SK-N-MC (cell line): ENCODE results near the gene SLC12A1.
"Not testable (repeated sequence)": the region's sequence is repeated elsewhere in the genome, so short reads cannot be mapped to it uniquely, and the experiment has no call there.

Experiments
- DNase-seq: peaks from one replicate; pipeline ENCODE4 v3.0.0-alpha.2; 2011; ENCODE audit warnings: low read depth, low spot score
- H3K27ac ChIP-seq: fragments of 200-600 bp; sonication (generic); 2 replicates; pipeline ENCODE4 v1.5.1; 2016; ENCODE audit warnings: mixed run types
- H3K36me3 ChIP-seq: fragments of 200-600 bp; sonication (generic); 2 replicates; pipeline ENCODE4 v1.6.1; 2017; ENCODE audit warnings: antibody characterized with exemption, low read length, mixed read lengths; ENCODE audit not compliant: insufficient read depth
- H3K4me3 ChIP-seq: fragments of 200-600 bp; sonication (generic); 2 replicates; pipeline ENCODE4 v1.5.1; 2016
- H3K9ac ChIP-seq: fragments of 200-600 bp; sonication (generic); 2 replicates; pipeline ENCODE4 v1.8.0; 2017; ENCODE audit warnings: mixed run types, mixed read lengths; ENCODE audit not compliant: insufficient read length
- H3K9me3 ChIP-seq: fragments of 200-600 bp; sonication (generic); 2 replicates; pipeline ENCODE4 v1.6.1; 2017; ENCODE audit warnings: low read depth, mild to moderate bottlenecking, antibody characterized with exemption, low read length, moderate library complexity, mixed read lengths
- EZH2 ChIP-seq: fragments of 200-600 bp; sonication (generic); IDR thresholded peaks from one replicate; pipeline ENCODE4 v1.6.1; 2017; ENCODE audit warnings: antibody characterized with exemption
- FOXP2 ChIP-seq: optimal IDR thresholded peaks from 2 replicates; pipeline ENCODE3; 2011; ENCODE audit warnings: mild to moderate bottlenecking, moderate library complexity; ENCODE audit not compliant: insufficient read depth; ENCODE audit errors: extremely low read length, control extremely low read depth
- POLR2AphosphoS5 ChIP-seq: IDR thresholded peaks from 2 replicates; pipeline ENCODE4 v1.6.1; 2012; ENCODE audit warnings: mild to moderate bottlenecking, low read depth, low read length, borderline replicate concordance

Gene SLC12A1

DNA sequence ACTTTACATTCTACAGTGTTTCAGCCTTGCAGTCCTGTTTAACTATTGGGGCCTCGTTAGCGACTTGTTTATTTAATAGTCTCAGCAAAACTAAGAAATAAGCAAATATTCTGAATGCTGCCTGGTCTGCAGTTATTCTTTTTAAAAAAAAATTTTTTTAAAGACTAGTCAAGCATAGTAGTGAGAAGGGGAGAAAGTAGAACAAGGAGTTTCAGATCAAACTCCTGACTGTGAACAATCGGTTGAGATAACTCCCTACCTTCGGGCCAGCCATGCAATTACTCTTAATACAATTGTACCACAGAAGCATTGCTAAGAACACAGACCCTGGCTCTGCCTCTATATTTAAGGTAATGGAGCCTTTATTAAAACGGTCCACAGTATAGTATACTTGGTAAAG, 119.3 kb downstream of the SLC12A1 start:
- Histone ChIP-seq H3K36me3 (no peaks in the 10 kb centered on the region), H3K9me3 (no peaks in the 10 kb centered on the region), H3K4me3 (no peak overlapping the region), H3K9ac (no peak overlapping the region), H3K27ac (no peak overlapping the region)
- TF ChIP-seq POLR2AphosphoS5, result no peak
- no peak for TF ChIP-seq FOXP2
- TF ChIP-seq EZH2, result no peak
- DNase-seq, result no peak

DNA sequence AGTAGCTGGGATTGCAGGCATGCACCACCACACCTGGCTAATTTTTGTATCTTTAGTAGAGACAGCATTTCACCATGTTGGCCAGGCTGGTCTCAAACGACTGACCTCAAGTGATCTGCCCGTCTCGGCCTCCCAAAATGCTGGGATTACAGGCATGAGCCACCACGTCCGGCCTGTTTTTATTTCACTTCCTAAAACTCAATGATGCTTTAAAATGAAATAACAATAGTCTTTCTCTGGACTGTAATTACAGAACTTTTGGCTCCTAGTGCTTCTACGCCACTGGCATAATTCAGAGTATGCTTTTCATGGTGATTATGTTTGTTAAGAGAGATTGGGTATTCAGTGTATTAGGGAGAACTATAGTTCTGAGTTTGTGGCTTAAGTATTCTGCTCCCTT, 120.1 kb downstream of the SLC12A1 start:
- H3K9me3 ChIP-seq, H3K4me3 ChIP-seq, H3K27ac ChIP-seq, H3K36me3 ChIP-seq, H3K9ac ChIP-seq, DNase-seq: not testable (repeated sequence)

DNA sequence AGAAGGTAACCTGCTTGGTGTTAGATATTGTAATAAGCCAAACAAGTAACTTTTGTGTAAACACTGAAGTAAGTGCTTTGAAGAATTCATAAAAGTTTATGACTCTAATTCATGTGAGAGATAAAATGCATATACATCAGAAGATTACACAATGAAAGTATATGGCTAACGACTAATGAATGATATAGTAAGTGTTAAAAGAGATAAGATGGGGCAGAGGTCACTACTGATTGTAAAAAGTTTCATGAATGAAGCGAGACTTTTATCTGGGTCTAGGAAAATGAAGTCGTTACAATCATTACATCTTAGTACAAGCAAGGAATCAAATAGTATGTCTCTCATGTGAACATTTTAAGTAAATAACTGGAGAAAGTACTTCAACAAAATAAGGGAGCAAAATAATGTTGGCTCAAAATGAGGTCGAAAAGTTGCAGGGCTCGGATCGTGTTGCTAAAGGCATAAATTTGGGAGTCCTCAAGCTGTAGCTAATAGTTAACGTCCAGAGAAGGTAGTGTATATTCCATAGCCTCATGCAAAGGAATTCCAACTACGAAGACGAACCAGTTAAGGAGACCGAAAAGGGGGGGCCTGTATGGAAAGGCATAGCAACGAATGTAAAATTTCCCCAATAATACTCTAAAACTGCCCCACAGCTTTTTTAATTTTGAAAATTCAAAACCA, 124.1 kb downstream of the SLC12A1 start:
- TF ChIP-seq FOXP2 (no peak), EZH2 (no peak), POLR2AphosphoS5 (no peak)

DNA sequence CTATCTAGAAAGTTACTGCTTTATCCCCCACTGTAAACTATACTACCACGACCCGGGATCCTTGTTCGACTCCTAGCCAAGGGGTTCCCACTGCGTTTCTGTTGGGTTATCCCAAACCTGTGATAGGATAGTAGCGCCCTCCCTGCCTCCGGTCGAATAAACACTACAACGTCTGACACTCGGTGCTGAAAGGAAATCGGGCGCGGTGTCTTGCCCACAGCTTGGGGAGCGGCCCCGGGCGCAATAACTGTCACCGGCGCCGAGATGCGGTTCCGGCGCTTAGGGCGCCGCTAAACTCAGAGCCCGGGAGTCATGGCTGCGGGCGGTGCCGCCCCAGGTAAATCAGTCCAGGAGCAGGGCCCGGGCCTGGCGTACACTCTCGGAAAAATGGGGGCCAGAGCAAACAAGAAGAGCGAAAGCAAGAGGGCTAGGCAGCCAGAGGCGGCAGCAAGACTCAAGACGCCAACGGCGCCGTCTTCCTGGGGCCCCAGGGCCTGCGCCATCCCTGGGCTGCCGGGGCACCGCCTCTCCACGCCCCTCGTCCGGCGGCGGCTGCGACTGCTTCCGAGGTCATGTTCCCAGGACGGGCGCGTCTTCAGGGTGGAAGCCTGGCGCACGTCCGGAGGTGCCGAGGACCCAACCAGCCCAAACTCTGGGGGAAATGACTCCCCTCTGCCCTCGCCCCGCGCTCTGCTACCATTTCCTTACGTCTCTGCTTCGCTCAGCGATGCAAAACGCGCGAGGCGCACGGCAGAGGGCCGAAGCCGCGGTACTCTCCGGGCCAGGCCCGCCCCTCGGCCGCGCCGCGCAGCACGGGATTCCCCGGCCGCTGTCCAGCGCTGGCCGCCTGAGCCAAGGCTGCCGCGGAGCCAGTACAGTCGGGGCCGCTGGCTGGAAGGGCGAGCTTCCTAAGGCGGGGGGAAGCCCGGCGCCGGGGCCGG, 125.0 kb downstream of the SLC12A1 start, which contains the start of gene DUT:
DUT (plus strand) TSS at position 575 of the 941 bp plus-strand sequence; CDS start at position 662, 87 bp downstream.
- Histone ChIP-seq H3K4me3 (peak within 1 kb of the TSS; percentile 99), H3K36me3 (peaks cover 18% of the 10 kb centered on the region)
- TF ChIP-seq POLR2AphosphoS5 (peak; percentile 30; the same call in 1 of the 2 replicates), EZH2 (no peak), FOXP2 (no peak)

More for the DNA sequence above, 124.1 kb downstream of the SLC12A1 start:
- Histone ChIP-seq H3K9me3 (no peaks in the 10 kb centered on the region), H3K36me3 (peaks cover 10% of the 10 kb centered on the region), H3K9ac (peak overlapping the region; percentile 94), H3K27ac (no peak overlapping the region), H3K4me3 (peak overlapping the region; percentile 99)
- no peak for DNase-seq

DNA sequence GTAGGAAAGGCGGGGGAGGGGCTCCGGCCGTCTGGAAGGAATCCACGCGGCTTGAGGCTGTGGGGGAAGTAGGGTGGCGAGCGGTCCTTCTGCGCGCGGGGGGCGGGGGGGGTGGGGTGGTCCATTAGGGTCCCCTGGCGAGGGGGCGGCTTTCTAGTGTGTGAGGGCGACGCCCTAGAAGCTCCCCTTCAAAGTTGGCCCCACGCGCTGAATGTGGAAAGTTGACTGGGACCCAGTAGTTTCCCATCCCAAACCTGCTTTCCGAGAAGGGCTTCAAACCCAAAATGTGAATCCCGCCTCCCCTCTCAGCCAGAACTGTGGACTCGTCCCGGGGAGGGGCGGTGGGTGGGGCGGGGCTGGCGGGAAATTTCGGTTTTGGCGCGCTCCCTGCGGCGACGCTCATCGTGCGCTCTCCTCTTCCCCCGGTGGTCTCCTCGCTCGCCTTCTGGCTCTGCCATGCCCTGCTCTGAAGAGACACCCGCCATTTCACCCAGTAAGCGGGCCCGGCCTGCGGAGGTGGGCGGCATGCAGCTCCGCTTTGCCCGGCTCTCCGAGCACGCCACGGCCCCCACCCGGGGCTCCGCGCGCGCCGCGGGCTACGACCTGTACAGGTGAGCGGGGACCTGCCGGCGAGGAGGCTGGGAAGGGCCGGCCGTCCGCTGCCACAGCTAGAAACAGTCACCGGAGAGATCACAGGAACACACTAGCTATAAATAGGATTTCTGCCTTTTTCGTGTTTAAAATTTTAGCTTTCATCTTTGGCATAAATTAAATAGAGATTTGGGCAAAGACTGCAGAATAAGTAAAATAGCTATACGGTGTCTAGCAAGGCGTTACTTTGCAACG, 125.9 kb downstream of the SLC12A1 start:
- H3K27ac ChIP-seq, result peak overlapping the region; percentile 95
- no peaks in the 10 kb centered on the region for H3K9me3 ChIP-seq
- TF ChIP-seq EZH2 (no peak), POLR2AphosphoS5 (peak; percentile 29; the same call in 1 of the 2 replicates), FOXP2 (no peak)
- peak overlapping the region; percentile 99 for H3K4me3 ChIP-seq
- peaks cover 26% of the 10 kb centered on the region for H3K36me3 ChIP-seq
- no peak for DNase-seq
- H3K9ac ChIP-seq, result peak overlapping the region; percentile 94

More for the DNA sequence above, 125.0 kb downstream of the SLC12A1 start, which contains the start of gene DUT:
- peak within 1 kb of the TSS; percentile 95 for H3K27ac ChIP-seq
- no peaks in the 10 kb centered on the region for H3K9me3 ChIP-seq
- H3K9ac ChIP-seq, result peak within 1 kb of the TSS; percentile 94
- DNase-seq, result no peak

DNA sequence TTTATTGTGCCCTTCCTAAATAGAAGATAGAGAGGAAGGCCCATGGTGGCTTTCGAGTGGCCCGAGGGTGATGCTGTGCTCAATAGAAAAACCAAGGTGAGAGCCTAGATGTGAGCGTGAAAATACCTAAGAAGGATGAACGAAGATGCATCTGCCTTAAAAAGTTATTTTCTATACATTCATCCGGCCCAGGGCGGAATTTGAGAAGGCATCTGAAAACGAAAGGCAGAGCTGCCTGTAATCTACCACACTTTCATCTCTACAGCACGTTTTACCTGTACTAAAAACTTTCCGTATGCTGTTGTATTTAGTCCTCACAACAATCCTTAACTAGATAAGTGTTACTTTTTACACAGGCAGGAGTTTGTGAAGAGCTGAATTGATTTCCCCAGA, 126.5 kb downstream of the SLC12A1 start:
- Histone ChIP-seq H3K36me3 (peaks cover 32% of the 10 kb centered on the region), H3K9me3 (no peaks in the 10 kb centered on the region), H3K4me3 (peak overlapping the region; percentile 99), H3K27ac (no peak overlapping the region), H3K9ac (peak overlapping the region; percentile 94)
- no peak for DNase-seq
- TF ChIP-seq POLR2AphosphoS5 (no peak), EZH2 (no peak), FOXP2 (no peak)

DNA sequence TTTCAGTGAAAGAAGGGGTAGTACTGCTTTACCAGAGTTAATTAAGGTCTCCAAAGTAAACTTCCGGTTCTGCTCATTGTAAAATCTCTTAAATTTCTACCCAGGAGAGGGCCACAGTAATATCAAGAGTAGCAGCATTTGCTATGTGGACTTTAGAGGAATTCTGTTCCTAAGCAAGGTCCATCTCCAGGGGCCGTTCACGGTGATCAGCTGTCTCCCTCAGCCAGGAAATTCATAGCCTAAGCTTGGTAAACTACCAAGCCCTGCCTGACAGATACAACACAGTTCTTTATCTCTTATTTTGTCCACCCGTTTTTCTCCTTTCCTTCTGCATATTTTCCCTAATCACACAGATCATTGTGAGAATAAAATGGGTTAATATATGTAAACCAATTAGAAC, 127.4 kb downstream of the SLC12A1 start:
- Histone ChIP-seq H3K4me3 (peak overlapping the region; percentile 99), H3K9me3 (no peaks in the 10 kb centered on the region), H3K9ac (peak overlapping the region; percentile 94), H3K36me3 (peaks cover 41% of the 10 kb centered on the region), H3K27ac (no peak overlapping the region)
- no peak for DNase-seq
- TF ChIP-seq POLR2AphosphoS5 (no peak), FOXP2 (no peak), EZH2 (no peak)
